NCI-H1930 (cell line): ENCODE measurements around the gene SLC52A1.

Experiments used
- DNase-seq, 2 experiments: peaks; one replicate each; lab custom pipeline; 2025; lab: John Stamatoyannopoulos, UW

Gene SLC52A1

GRCh38 chr17:4987767-4988567 lies 47.3 kb downstream of the SLC52A1 start:
- DNase-seq = no peak

DNA sequence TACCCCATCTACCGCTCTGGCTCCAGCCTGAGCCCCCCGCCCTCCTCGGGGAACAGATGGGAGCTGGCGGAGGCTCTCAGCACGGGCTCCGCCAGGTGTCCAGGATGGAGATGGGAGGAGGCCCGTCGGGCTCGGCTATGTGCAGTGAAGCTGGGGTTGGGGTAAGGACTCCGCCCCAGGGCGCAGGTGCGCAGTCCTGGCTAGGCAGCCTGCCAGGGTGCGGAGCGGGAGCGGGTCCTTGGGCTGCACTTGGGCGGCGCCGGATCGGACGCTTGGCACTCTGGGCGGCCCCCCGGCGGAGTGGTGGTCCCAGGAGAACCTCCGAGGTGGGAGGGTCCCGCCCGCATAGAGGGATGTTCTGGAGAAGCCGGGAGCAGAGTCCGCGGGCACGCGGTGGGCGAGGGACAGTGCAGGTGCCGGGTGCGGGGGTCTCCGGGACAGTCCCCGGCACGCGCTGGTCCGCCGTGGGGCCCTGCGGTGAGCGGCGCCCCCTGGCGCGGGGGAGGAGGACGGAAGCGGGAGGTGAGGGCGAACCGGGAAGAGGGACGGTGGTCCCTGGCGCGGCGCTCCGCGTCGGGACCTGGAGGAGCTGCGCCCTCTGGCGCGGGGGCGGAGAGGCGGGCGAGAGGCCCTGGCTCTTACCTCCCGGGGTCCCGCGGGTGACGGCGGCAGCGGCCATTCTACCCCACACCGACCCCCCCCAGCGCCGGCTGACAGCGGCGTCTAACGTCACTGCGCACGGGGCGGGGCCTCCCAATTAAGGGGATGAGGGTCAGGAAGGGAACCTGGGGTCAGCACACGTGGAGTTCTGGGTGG lies 48.1 kb downstream of the SLC52A1 start, which contains the start of gene CAMTA2:
CAMTA2 (minus strand) TSS at position 725 of the 816 bp plus-strand sequence. CDS start 1,453 bp downstream, outside the sequence.
- DNase-seq = peak; percentile 88 to 93

DNA sequence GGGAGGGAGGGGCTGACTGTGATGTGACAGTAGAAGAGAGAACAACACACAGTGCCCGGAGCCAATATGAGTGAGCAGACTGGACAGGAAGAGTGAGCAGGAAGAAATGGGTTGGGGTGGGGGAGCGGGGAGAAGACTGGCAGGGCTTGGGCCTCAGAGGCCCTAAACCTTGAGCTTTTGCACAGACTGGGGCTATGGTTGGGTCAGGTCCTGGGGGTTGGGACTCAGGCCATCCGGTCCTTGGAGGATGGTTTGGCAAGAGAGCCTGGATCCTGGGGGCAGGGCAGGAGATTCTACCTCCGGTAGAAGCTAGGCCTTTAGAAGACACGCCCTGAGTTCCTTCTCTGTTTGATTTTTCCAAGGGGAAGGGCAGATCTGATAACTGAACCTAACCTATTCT lies 48.8 kb downstream of the SLC52A1 start:
- no peak for DNase-seq
